ENCODE data around the gene GFI1B. TPM values are rescaled to one million over a fixed set of nuclear protein-coding genes. Genes with fewer than 3 reads are reported as not detected.
A peak's percentile ranks its signal among the peaks of the same experiment; 100 is the strongest.

The GFI1B gene
- polyA plus RNA-seq, 2 of the 4 experiments (the other 2 are of a cell fraction): 0.09 TPM; not detected in 1

GRCh38 chr9:133029994-133030316 lies 51.5 kb downstream of the GFI1B start:
- FAIRE-seq: no peak
- H3K27ac ChIP-seq: peak overlapping the region; percentile 83 to 96
- peak overlapping the region; percentile 92 for H3K4me2 ChIP-seq
- POLR2A ChIA-PET: interaction anchor here (0.6 to 2.1 kb wide), 25 partner anchors 8 to 449 kb away, joined by 3 to 27 read pairs (median 5); partner anchors contain the start of genes DDX31, GTF3C4, SLC2A6 and SURF1
- DNase-seq (ENCODE audit: low read depth in 1 of 2, low spot score in 1 of 2): no peak
- TF ChIP-seq CEBPB (IDR thresholded peaks at IDR 0.05): no peak
- peak; percentile 57; the same call in 1 of the 2 replicates for TF ChIP-seq PHF8 (IDR thresholded peaks at IDR 0.05; ENCODE audit: borderline replicate concordance, low read depth)
- H3K4me1 ChIP-seq: peaks cover 17% of the 10 kb centered on the region
- no peaks in the 10 kb centered on the region for H3K9me3 ChIP-seq
- peak; percentile 10 to 41; a peak in 5 of 6 replicates for ATAC-seq
- CTCF ChIA-PET: interaction anchor here (0.7 to 4.7 kb wide), 7 partner anchors 12 to 117 kb away, joined by 3 to 22 read pairs (median 3); partner anchors contain the start of gene GFI1B
- 1% methylated on average over 19 of the region's 28 CpGs for WGBS (ENCODE audit: missing lambda C conversion rate)
- H3K4me3 ChIP-seq: peak overlapping the region; percentile 67

DNA sequence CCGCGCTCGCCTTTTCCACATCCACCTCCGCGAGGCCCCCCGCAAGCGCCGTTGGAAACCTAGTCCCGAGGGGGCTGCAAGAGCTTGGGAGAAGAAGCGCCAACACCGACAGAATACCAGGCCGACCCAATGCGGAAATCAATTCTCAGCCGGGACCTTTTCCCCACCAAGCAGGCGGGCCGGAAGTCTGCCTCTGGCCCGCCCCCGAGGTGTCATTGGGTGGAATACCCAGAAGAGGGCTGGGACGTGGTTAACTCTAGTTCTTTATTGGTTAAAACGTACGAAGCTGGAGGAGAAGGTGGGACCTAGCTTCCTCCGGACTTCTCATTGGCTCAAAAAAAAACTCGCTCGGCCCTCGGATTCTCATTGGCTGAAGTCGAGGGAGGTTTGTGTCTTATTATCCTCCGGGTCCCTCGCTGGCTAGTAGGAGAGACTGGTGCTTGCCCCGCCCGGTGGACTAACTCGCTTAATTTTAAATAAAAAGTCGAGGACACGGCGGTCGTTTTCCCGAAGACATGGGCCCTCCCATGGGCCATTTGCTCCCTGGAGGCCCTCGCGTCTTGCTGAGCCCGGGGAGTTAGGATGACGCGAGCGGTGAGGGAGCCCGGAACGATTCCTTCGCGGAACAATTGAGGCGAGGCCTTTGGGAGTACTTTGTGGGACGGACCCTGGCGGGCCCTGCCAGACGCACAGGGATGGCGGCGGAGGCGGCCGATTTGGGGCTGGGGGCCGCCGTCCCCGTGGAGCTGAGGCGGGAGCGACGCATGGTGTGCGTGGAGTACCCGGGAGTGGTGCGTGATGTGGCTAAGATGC lies 52.0 kb downstream of the GFI1B start, which contains the start of gene GTF3C5:
TSS of gene GTF3C5 (plus strand) at position 681 of the 813 bp plus-strand sequence. CDS start at position 696, 15 bp downstream.
- peak; percentile 99 to 100 for DNase-seq (ENCODE audit: low read depth in 1 of 2, low spot score in 1 of 2)
- WGBS (ENCODE audit: missing lambda C conversion rate): under 1% methylated on average over 43 of the region's 63 CpGs
- Histone ChIP-seq H3K4me2 (peak within 1 kb of the TSS; percentile 99), H3K9me3 (no peaks in the 10 kb centered on the region), H3K4me1 (peaks cover 17% of the 10 kb centered on the region), H3K27ac (peak within 1 kb of the TSS; percentile 83 to 96), H3K4me3 (peak within 1 kb of the TSS; percentile 67)
- ChIA-PET POLR2A (interaction anchor here (0.6 to 2.1 kb wide), 30 partner anchors 8 to 448 kb away, joined by 3 to 27 read pairs (median 5); partner anchors contain the start of genes CACFD1, DDX31, GTF3C4 and SLC2A6), CTCF (interaction anchor here (0.7 to 4.7 kb wide), 8 partner anchors 8 to 117 kb away, joined by 3 to 47 read pairs (median 4); partner anchors contain the start of gene GFI1B)
- peak; percentile 54 for FAIRE-seq
- peak; percentile 98 to 99 for ATAC-seq
- TF ChIP-seq TP53 (CRISPR knock-in tag; IDR thresholded peaks at IDR 0.05) (peak; percentile 71; the same call in 1 of the 2 replicates), HOXA7 (CRISPR knock-in tag; IDR thresholded peaks at IDR 0.05) (0 out of 2 replicates have a peak, but pooled peaks have one; percentile 26), RCOR1 (IDR thresholded peaks at IDR 0.05; ENCODE audit: low read depth, low read length) (no peak), CHD2 (IDR thresholded peaks at IDR 0.05; ENCODE audit: low read length, partially characterized antibody) (no peak), CBX8 (IDR thresholded peaks at IDR 0.05) (no peak), POLR2AphosphoS2 (conservative IDR thresholded peaks at IDR 0.05; ENCODE audit: low read length) (no peak), ESRRA (IDR thresholded peaks at IDR 0.05; ENCODE audit: borderline replicate concordance, low read length) (no peak), JUN (IDR thresholded peaks at IDR 0.05) (peak; percentile 79 to 91; a peak in 4 of 5 replicates), ZFP36 (IDR thresholded peaks at IDR 0.05; ENCODE audit: borderline replicate concordance, partially characterized antibody) (no peak), CEBPB (IDR thresholded peaks at IDR 0.05) (peak in 1 of 2 experiments; percentile 13; a peak in 1 of 4 replicates), HDAC2 (IDR thresholded peaks at IDR 0.05) (peak; percentile 94), RARB (CRISPR knock-in tag; IDR thresholded peaks at IDR 0.05) (no peak), PHF8 (IDR thresholded peaks at IDR 0.05; ENCODE audit: borderline replicate concordance, low read depth) (no peak), USF2 (IDR thresholded peaks at IDR 0.05) (no peak), POLR2A (IDR thresholded peaks at IDR 0.05; ENCODE audit: low read length) (peak; percentile 80), E2F6 (IDR thresholded peaks at IDR 0.05; ENCODE audit: borderline replicate concordance, low read depth) (peak; percentile 76; the same call in 1 of the 2 replicates), HOXB13 (CRISPR knock-in tag; IDR thresholded peaks at IDR 0.05; ENCODE audit: low read depth) (no peak), RAD21 (conservative IDR thresholded peaks at IDR 0.05 in 1 of 2, IDR thresholded peaks at IDR 0.05 in 1 of 2) (no peak), EP300 (IDR thresholded peaks at IDR 0.05) (no peak), CHD4 (IDR thresholded peaks at IDR 0.05; ENCODE audit: borderline replicate concordance) (no peak), BHLHE40 (IDR thresholded peaks at IDR 0.05; ENCODE audit: low read depth, low read length) (no peak), SREBF2 (IDR thresholded peaks at IDR 0.05) (no peak), RFX5 (IDR thresholded peaks at IDR 0.05) (peak; percentile 21; the same call in 1 of the 2 replicates), PBX3 (IDR thresholded peaks at IDR 0.05) (peak; percentile 67), GATA3 (IDR thresholded peaks at IDR 0.05; ENCODE audit: borderline replicate concordance) (peak; percentile 43), NR3C1 (IDR thresholded peaks at IDR 0.05) (no peak), HOXB5 (CRISPR knock-in tag; IDR thresholded peaks at IDR 0.05) (peak; percentile 81; the same call in 1 of the 2 replicates)
- TF ChIP-seq, protein P1, sequence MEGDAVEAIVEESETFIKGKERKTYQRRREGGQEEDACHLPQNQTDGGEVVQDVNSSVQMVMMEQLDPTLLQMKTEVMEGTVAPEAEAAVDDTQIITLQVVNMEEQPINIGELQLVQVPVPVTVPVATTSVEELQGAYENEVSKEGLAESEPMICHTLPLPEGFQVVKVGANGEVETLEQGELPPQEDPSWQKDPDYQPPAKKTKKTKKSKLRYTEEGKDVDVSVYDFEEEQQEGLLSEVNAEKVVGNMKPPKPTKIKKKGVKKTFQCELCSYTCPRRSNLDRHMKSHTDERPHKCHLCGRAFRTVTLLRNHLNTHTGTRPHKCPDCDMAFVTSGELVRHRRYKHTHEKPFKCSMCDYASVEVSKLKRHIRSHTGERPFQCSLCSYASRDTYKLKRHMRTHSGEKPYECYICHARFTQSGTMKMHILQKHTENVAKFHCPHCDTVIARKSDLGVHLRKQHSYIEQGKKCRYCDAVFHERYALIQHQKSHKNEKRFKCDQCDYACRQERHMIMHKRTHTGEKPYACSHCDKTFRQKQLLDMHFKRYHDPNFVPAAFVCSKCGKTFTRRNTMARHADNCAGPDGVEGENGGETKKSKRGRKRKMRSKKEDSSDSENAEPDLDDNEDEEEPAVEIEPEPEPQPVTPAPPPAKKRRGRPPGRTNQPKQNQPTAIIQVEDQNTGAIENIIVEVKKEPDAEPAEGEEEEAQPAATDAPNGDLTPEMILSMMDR (IDR thresholded peaks at IDR 0.05): no peak
- TF ChIP-seq, protein P2, sequence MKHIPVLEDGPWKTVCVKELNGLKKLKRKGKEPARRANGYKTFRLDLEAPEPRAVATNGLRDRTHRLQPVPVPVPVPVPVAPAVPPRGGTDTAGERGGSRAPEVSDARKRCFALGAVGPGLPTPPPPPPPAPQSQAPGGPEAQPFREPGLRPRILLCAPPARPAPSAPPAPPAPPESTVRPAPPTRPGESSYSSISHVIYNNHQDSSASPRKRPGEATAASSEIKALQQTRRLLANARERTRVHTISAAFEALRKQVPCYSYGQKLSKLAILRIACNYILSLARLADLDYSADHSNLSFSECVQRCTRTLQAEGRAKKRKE (CRISPR knock-in tag; IDR thresholded peaks at IDR 0.05; ENCODE audit: low read depth): peak; percentile 22; the same call in 1 of the 2 replicates
- TF ChIP-seq, protein P3, sequence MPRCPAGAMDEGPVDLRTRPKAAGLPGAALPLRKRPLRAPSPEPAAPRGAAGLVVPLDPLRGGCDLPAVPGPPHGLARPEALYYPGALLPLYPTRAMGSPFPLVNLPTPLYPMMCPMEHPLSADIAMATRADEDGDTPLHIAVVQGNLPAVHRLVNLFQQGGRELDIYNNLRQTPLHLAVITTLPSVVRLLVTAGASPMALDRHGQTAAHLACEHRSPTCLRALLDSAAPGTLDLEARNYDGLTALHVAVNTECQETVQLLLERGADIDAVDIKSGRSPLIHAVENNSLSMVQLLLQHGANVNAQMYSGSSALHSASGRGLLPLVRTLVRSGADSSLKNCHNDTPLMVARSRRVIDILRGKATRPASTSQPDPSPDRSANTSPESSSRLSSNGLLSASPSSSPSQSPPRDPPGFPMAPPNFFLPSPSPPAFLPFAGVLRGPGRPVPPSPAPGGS (IDR thresholded peaks at IDR 0.05): peak; percentile 71; the same call in 2 of the 3 replicates
